Measurements from ENCODE around the gene CDC42.
"Not testable (repeated sequence)": the region's sequence is repeated elsewhere in the genome, so short reads cannot be mapped to it uniquely, and the experiment has no call there.

CDC42 gene

GRCh38 chr1:22076346-22076745, 23.8 kb downstream of the CDC42 start:
- DNase-seq = no peak

GRCh38 chr1:22077728-22078127, 25.2 kb downstream of the CDC42 start:
- DNase-seq = no peak

- no peak for DNase-seq
These were observed 25.6 kb downstream of the CDC42 start for GRCh38 chr1:22078133-22078532.

GRCh38 chr1:22080191-22080590, 27.7 kb downstream of the CDC42 start:
- DNase-seq = no peak

GRCh38 chr1:22088331-22088730, 35.8 kb downstream of the CDC42 start:
- no peak for DNase-seq

GRCh38 chr1:22089134-22089571, 36.6 kb downstream of the CDC42 start:
- DNase-seq = no peak

GRCh38 chr1:22089787-22090186, 37.3 kb downstream of the CDC42 start:
- DNase-seq = no peak

- DNase-seq = no peak
These were observed 38.4 kb downstream of the CDC42 start for GRCh38 chr1:22090867-22091266.

- DNase-seq = not testable (repeated sequence)
These were observed 39.7 kb downstream of the CDC42 start for GRCh38 chr1:22092026-22092768.

GRCh38 chr1:22093513-22093912, 41.0 kb downstream of the CDC42 start:
- no peak for DNase-seq

- DNase-seq = no peak
These were observed 43.5 kb downstream of the CDC42 start for GRCh38 chr1:22096036-22096435.

- no peak for DNase-seq
These were observed 44.0 kb downstream of the CDC42 start for GRCh38 chr1:22096463-22096862.

GRCh38 chr1:22098752-22099151, 46.2 kb downstream of the CDC42 start:
- DNase-seq = no peak

GRCh38 chr1:22100168-22100567, 47.7 kb downstream of the CDC42 start:
- no peak for DNase-seq

GRCh38 chr1:22101199-22101598, 48.7 kb downstream of the CDC42 start:
- DNase-seq = no peak

- no peak for DNase-seq
These were observed 49.5 kb downstream of the CDC42 start for GRCh38 chr1:22101995-22102394.

GRCh38 chr1:22102746-22103145, 50.2 kb downstream of the CDC42 start:
- DNase-seq = no peak

GRCh38 chr1:22104094-22104493, 51.6 kb downstream of the CDC42 start:
- DNase-seq = no peak

GRCh38 chr1:22104865-22105437, 52.4 kb downstream of the CDC42 start:
- DNase-seq = peak; percentile 20

- no peak for DNase-seq
These were observed 53.2 kb downstream of the CDC42 start for GRCh38 chr1:22105611-22106207.

GRCh38 chr1:22107126-22107525, 54.6 kb downstream of the CDC42 start:
- DNase-seq = no peak

- no peak for DNase-seq
These were observed 56.0 kb downstream of the CDC42 start for GRCh38 chr1:22108339-22109105.

GRCh38 chr1:22110016-22110415, 57.5 kb downstream of the CDC42 start:
- no peak for DNase-seq

Measured in T-helper 9 cell (primary cell).